SK-N-SH (cell line): Measurements from ENCODE around the gene CBLN3.

ENCODE experiments used
- CHD2 ChIP-seq: fragments of 150-350 bp; IDR thresholded peaks from 2 replicates; pipeline ENCODE4 v1.6.1; 2018; ENCODE audit warnings: low read length; ENCODE audit not compliant: partially characterized antibody
- EP300 ChIP-seq, 2 experiments: IDR thresholded peaks; 2 replicates each; pipeline versions ENCODE4 v1.4.0 to v1.6.1; 2012; ENCODE audit warnings: borderline replicate concordance in 1 of 2, low read depth in 1 of 2, low read length in 1 of 2
- NRF1 ChIP-seq: IDR thresholded peaks from 2 replicates; pipeline ENCODE4 v1.6.1; 2012; ENCODE audit warnings: low read depth, mild to moderate bottlenecking, low read length
- PBX3 ChIP-seq: IDR thresholded peaks from 2 replicates; pipeline ENCODE4; 2012
- POLR2AphosphoS5 ChIP-seq: IDR thresholded peaks from 2 replicates; pipeline ENCODE4 v1.6.1; 2012; ENCODE audit warnings: low read depth, low read length
- SIN3A ChIP-seq: IDR thresholded peaks from 2 replicates; pipeline ENCODE4 v1.6.1; 2012; ENCODE audit warnings: low read depth, mild to moderate bottlenecking, low read length, moderate library complexity, borderline replicate concordance
- TEAD4 ChIP-seq: IDR thresholded peaks from 2 replicates; pipeline ENCODE4 v1.4.0; 2012; ENCODE audit warnings: mild to moderate bottlenecking, borderline replicate concordance; ENCODE audit not compliant: insufficient read depth
- USF2 ChIP-seq: fragments of 150-350 bp; IDR thresholded peaks from 2 replicates; pipeline ENCODE4 v1.6.1; 2017; ENCODE audit warnings: antibody characterized with exemption, low read length, low read depth, borderline replicate concordance
- TF ChIP-seq, protein P1 (sequence below): IDR thresholded peaks from 2 replicates; pipeline ENCODE4 v1.4.0; 2012; ENCODE audit warnings: low read depth
- TF ChIP-seq, protein P2 (sequence below): fragments of 200-600 bp; sonication (generic); IDR thresholded peaks from 2 replicates; pipeline ENCODE4 v1.6.1; 2017; ENCODE audit warnings: antibody characterized with exemption, mild to moderate bottlenecking, moderate library complexity

GRCh38 chr14:24422261-24422660, 7.2 kb downstream of the CBLN3 start:
- TF ChIP-seq, protein P1, sequence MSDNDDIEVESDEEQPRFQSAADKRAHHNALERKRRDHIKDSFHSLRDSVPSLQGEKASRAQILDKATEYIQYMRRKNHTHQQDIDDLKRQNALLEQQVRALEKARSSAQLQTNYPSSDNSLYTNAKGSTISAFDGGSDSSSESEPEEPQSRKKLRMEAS, result no peak
- TF ChIP-seq TEAD4 (no peak), PBX3 (no peak), EP300 (IDR thresholded peaks at IDR 0.05; ENCODE audit: borderline replicate concordance in 1 of 2, low read depth in 1 of 2, low read length in 1 of 2) (no peak), POLR2AphosphoS5 (no peak), USF2 (no peak), SIN3A (no peak), NRF1 (no peak), CHD2 (no peak)
- TF ChIP-seq, protein P2, sequence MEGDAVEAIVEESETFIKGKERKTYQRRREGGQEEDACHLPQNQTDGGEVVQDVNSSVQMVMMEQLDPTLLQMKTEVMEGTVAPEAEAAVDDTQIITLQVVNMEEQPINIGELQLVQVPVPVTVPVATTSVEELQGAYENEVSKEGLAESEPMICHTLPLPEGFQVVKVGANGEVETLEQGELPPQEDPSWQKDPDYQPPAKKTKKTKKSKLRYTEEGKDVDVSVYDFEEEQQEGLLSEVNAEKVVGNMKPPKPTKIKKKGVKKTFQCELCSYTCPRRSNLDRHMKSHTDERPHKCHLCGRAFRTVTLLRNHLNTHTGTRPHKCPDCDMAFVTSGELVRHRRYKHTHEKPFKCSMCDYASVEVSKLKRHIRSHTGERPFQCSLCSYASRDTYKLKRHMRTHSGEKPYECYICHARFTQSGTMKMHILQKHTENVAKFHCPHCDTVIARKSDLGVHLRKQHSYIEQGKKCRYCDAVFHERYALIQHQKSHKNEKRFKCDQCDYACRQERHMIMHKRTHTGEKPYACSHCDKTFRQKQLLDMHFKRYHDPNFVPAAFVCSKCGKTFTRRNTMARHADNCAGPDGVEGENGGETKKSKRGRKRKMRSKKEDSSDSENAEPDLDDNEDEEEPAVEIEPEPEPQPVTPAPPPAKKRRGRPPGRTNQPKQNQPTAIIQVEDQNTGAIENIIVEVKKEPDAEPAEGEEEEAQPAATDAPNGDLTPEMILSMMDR, result no peak
